Effector CD4-positive, alpha-beta T cell (primary cell): ENCODE results near the gene TOP3B.

Source experiments
- DNase-seq: peaks from one replicate; pipeline ENCODE4 v3.0.0-alpha.2; 2020

The TOP3B gene

DNA sequence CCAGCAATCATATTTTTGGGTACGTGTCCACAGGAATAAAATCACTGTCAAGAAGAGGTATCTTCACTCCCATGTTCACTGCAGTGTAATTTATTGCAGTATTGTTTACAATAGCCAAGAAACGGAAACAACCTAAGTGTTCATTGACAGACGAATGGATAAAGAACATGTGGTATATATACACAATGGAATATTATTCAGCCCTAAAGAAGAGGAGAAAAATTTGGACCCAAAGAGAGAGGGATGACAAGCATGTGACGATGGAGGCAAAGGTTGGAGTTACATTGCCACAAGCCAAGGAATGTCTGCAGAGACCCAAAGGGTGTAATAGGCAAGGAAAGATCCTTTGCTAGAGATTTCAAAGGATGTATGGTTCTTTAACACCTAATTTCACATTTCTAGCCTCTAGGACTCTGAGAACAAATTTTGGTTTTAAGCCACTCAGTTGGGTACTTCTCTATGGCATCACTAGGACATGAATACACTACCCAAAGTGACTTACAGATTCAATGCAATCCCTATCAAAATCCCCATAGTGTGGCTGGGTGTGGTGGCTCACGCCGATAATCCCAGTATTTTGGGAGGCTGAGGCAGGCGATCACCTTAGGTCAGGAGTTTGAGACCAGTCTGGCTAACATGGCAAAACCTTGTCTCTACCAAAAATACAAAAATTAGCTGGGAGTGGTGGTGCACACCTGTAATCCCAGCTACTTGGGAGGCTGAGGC, 31.1 kb upstream of the TOP3B start:
- DNase-seq, result no peak

- DNase-seq, result no peak
These were observed 29.4 kb upstream of the TOP3B start for GRCh38 chr22:22011964-22012363.

DNA sequence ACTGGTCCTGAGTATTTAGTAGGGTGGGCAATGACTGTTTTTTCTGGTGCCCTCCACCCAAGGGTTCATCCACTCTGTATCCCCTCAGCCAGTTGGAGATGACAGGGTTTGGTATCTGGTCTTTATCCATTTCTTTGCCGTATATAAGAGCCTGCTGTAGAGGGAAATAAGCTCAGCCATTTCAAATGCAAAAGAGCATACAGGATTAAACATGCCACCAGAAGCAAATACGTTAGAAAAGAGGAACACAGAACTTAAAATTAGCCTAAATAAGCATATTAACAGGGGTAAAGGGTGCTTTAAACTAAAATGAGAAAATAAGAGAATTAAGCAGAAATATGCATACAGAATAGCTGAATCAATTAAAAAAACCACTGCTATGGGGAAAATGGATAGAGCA, 27.8 kb upstream of the TOP3B start:
- no peak for DNase-seq

GRCh38 chr22:22009661-22010060, 27.1 kb upstream of the TOP3B start:
- DNase-seq, result no peak

GRCh38 chr22:22006596-22006990, 24.0 kb upstream of the TOP3B start:
- DNase-seq, result no peak

DNA sequence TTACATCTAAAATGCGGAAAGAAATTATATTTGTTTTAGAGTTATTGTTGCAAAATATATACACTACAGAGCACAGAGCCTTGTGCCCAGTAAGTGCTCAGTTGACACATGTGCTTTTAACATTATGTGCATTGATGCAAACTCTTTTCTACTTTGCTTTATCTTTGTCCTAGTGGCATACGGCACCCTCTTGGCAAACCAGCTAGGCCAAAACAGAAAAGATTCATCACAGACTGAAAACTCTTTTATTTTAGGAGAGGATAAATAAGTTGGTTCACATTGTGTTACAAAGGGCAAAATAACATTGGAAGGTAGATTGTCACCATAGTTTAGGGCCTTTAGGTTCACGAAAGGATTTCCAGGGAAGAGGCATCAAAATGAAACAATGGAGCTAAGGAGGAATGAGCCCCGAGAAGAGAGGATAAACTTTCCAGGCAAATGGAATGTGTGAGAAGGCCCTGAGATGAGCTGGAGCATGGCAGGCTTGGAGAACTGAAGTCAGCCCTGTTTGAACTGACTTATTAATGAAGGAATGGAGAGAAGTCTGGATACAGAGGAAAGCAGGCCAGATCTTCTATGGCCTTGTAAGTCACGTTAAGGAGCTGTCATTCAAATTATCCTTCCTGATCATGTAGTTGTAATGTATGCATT, 23.5 kb upstream of the TOP3B start:
- no peak for DNase-seq

DNA sequence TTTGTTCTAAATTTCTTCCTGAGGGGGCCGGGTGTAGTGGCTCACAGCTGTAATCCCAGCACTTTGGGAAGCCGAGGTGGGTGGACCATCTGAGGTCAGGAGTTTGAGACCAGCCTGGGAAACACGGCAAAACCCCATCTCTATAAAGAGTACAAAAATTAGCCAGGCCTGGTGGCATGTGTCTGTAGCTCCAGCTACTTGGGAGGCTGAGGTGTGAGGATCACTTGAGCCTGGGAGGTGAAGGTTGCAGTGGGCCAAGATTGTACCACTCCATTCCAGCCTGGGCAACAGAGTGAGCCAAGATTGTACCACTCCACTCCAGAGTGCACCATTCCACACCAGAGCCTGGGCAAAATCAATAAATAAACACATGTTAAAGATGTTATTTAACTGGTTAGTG, 20.6 kb upstream of the TOP3B start:
- DNase-seq, result no peak

- no peak for DNase-seq
These were observed 20.0 kb upstream of the TOP3B start for GRCh38 chr22:22002526-22003055.

DNA sequence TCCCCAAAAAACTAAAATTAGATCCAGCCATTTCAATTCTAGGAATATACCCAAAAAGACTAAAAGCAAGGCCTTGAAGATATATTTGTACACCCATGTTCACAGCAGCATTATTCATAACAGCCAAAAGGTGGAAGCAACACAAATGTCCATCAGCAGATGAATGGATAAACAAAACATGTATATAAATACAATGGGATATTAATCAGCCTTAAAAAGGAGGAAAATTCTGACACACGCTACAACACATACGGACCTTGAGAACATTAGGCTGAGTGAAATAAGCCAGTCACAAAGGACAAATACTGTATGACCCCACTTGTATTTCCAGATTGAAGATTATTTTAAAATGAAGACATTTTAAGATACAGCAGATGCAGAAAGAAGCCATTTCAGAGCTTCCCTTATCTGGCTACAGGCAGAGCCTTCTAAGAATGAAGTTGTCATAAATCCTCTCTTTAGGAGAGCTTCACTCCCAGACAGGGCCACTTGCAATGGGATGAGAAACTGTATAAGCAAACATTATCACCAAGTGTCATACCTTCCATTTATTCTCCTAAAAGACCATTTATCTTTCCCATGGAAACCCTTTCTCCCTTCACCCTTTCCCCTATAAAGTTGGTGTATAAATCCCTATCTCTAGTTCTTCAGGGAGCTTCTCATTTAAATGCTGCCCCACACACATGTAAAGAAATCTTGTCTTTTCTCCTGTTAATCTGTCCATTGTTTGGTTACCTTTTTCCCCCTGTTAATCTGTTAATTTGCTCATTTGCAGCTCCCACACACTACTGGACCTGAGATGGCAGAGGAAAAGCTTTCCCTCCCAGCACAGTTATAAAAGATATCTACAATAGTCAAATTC, 19.3 kb upstream of the TOP3B start:
- DNase-seq, result no peak

DNA sequence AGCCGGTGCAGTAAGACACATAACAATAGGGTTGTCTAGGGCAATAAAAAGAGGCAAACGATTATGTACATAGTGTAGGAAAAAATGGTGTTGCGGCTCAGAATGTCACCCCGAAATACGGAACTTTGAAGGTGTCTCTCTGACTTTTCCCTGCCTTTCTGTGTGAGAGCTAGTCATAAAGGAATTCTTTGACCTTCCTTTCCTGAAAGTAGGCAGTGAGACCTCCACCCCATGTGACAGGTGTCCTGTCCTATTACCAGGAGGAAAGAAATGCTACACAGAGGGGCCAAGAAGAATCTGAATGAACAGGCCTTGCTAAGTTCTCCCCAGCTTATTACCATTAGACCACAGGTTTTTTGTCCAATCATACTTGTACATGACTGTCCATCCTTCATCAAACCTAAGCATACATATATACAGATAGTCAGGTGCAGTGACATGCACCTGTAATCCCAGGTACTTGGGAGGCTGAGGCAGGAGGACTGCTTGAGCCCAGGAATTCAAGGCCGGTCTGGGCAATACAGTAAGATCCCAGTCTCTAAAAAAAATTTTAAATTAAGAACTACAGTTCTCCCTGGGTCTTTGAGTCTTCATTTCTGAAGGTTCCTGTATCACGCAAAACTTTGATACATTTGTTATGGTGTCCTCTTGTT, 16.1 kb upstream of the TOP3B start:
- DNase-seq, result no peak

- DNase-seq, result no peak
These were observed 13.7 kb upstream of the TOP3B start for GRCh38 chr22:21996175-21996720.

DNA sequence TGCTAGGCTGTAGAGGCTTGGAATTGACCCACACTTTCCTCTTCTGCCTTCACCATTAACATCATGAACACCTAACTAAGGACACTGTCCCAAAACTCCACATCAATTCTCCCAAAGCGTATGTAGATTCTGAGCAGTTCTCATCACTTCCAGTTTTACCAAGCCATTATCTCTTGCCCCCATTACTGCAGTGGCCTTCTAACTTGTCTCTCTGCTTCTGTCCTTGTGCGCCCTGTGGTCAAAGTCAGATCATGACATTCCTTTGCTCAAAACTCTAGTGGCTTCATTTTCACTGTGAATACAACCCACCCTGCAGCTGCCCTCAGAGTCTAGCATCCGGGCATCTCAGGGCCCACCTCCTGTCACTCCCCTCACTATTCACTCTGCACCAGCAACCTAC, 13.1 kb upstream of the TOP3B start:
- DNase-seq, result no peak

- DNase-seq, result no peak
These were observed 12.4 kb upstream of the TOP3B start for GRCh38 chr22:21994881-21995444.

DNA sequence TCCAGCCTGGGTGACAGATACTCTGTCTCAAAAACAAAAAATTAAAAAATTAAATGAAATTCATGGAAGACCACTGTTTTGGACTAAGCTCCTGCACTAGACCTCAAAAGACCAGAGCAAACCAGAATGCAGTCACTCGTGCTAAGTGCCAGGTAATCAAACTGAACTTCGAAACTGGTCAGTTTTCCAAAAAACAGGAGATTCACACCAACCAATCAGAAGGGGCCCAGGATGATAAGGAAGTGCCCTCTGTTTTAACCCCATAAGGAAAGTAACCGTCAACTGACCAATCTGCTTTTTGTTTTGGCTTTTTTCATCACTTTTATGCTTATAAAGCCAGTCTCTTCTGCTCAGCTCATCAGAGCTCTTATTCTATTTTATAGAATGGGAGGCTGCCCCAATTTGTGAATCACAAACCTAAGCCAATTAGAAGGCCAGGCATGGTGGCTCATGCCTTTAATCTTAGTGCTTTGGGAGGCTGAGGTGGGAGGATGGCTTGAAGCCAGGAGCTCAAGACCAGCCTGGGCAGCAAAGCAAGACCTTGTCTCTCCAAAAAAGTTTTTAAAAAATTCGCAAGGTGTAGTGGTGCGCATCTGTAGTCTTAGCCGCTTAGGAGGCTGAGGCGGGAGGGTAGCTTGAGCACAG, 10.1 kb upstream of the TOP3B start:
- no peak for DNase-seq

- no peak for DNase-seq
These were observed 9.2 kb upstream of the TOP3B start for GRCh38 chr22:21991774-21992173.

DNA sequence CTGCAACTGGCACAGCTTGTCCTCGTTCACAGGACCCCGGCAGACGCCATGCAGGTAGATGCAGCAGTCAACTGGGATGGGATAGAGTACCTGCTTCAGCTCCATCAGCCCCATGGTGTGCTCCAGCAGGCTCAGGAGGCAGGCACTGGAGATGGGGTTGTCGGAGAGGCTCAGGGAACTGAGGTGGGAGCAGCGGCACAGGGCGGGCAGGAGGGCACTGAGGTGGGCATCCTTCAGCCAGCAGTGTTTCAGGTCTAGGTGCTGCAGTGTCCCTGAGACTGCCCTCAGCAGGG, 8.7 kb upstream of the TOP3B start:
- DNase-seq, result no peak

GRCh38 chr22:21990445-21991303, 8.1 kb upstream of the TOP3B start:
- no peak for DNase-seq

GRCh38 chr22:21989049-21989448, 6.5 kb upstream of the TOP3B start:
- no peak for DNase-seq

DNA sequence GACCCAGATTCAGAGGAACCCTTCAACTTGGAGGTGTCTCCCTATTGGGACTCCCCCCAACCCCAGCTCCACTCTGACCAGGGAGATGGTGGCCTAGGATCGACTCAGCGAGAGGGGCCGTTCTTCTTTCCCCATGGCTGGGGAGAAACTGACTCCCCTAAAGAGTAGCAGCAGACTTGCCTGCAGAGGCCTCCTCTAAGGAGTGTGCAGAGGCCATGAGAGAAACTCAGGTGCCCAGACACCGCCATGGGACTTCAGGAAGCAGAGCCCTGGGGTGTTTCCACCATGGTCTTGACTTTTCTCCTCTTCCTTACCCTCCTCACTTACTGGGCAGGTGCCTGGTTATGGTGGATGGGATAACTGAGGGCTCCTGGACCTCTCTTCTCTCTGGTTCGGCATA, 2.6 kb upstream of the TOP3B start:
- no peak for DNase-seq

DNA sequence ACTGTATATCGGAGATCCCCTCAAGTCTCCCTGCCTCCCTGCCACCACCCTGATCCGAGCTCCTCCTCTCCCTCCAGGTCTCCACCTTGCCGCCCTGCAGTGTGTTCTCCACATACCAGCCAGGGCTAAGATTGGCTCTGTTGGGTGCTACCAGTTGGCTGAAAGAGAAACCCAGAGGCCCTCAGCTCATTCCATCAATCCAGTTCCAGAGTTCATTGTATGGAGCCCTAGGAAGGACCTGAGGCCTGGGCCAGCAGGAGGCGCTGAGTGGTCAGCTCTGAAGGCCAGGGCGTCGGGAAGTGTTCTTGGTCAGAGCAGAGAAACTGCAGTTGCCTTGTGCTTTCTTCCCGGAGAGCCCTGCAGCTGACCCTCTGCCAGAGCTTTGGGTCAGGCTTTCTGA, 2.2 kb upstream of the TOP3B start:
- DNase-seq, result no peak

DNA sequence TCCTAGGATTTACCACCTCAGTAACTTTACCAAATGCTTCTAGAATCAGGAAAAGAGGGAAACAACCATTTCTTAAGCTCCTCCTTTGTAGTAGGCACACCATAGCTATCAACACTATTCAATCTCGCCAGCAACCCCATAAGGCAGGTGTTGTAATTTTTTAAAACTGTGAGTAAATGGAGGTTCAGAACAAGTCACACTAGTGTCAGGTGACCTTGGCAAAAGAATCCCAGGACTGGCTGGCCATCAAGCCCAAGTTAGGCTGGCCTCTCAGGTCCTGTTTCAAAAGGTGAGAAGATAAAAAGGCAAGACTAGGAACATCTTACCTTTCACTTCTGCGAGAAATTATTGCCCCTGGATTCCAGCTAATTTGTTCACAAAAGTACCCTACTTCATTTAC, 713 bp downstream of the TOP3B start:
- DNase-seq, result no peak
